ENCODE results near the gene PTOV1. TPM values are rescaled to one million over a fixed set of nuclear protein-coding genes. Genes with fewer than 3 reads are reported as not detected.

The PTOV1 gene
- total and polyA plus RNA-seq, 2 of the 8 experiments (the other 6 are each of a cell fraction or from before 2014, with no cell fraction given) = 147 to 251 TPM

GRCh38 chr19:49816590-49816989, 34.4 kb upstream of the PTOV1 start (continued):
- TF ChIP-seq RFX5 (IDR thresholded peaks at IDR 0.05; ENCODE audit: borderline replicate concordance, low read depth, low read length) (no peak), NANOG (IDR thresholded peaks at IDR 0.05; ENCODE audit: insufficient read depth, low read depth, low read length, poor library complexity, severe bottlenecking) (no peak)

Data from H1 (cell line).